ENCODE data around the gene CSNK1A1.

The CSNK1A1 gene

GRCh38 chr5:149497357-149497756, 53.9 kb downstream of the CSNK1A1 start:
- no peak for TF ChIP-seq CTCF (IDR thresholded peaks at IDR 0.05; ENCODE audit: low read depth, low read length)
- Histone ChIP-seq H3K27me3 (ENCODE audit: insufficient read depth, low read depth, severe bottlenecking) (no peaks in the 10 kb centered on the region), H3K4me3 (ENCODE audit: low read depth, low read length) (no peak overlapping the region), H3K27ac (no peak overlapping the region), H3K9me3 (ENCODE audit: severe bottlenecking) (no peaks in the 10 kb centered on the region), H3K36me3 (peaks cover 52% of the 10 kb centered on the region)
- no peak for DNase-seq

DNA sequence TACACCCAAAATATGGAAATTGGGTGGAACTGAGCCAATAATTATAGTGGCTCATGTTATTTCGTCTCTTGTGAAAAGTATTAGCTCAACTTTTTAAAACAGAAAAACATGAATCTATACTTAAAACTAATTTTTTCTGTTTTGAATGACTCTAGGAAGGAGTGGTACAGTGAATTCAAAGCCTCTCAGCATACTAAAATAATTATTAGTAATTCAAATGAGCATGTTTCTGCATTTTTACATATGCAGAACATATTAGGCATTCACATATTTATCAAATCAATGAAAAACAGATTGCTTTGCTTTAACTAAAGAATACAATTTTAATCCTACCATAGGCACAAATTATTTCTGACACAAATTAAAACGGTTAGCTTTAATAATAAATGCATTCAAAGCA, 54.3 kb downstream of the CSNK1A1 start:
- Histone ChIP-seq H3K27me3 (ENCODE audit: insufficient read depth, low read depth, severe bottlenecking) (no peaks in the 10 kb centered on the region), H3K4me3 (ENCODE audit: low read depth, low read length) (no peak overlapping the region), H3K36me3 (peaks cover 52% of the 10 kb centered on the region), H3K27ac (no peak overlapping the region), H3K9me3 (ENCODE audit: severe bottlenecking) (no peaks in the 10 kb centered on the region)
- no peak for TF ChIP-seq CTCF (IDR thresholded peaks at IDR 0.05; ENCODE audit: low read depth, low read length)
- no peak for DNase-seq

DNA sequence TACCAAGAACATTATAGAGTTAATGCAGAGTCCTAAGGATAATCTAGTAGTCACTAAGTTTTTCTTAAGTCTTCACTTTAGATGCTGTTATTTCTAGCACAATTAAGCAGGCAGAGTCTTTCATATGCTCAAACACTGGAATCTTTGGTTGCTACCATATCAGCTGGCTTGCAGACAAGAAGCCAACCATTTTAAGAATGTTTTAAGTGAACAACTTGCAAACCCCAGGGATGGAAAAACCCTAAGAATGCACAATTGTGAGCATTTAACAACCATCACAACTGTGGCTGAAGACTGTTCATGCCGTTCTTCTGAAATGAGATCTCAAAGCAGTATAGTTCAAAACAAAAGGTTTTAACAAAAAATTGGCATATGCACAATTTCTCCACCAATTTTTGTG, 55.1 kb downstream of the CSNK1A1 start:
- H3K27ac ChIP-seq = no peak overlapping the region
- H3K27me3 ChIP-seq (ENCODE audit: insufficient read depth, low read depth, severe bottlenecking) = no peaks in the 10 kb centered on the region
- DNase-seq = no peak
- H3K9me3 ChIP-seq (ENCODE audit: severe bottlenecking) = no peaks in the 10 kb centered on the region
- H3K4me3 ChIP-seq (ENCODE audit: low read depth, low read length) = no peak overlapping the region
- peaks cover 46% of the 10 kb centered on the region for H3K36me3 ChIP-seq
- TF ChIP-seq CTCF (IDR thresholded peaks at IDR 0.05; ENCODE audit: low read depth, low read length) = no peak

DNA sequence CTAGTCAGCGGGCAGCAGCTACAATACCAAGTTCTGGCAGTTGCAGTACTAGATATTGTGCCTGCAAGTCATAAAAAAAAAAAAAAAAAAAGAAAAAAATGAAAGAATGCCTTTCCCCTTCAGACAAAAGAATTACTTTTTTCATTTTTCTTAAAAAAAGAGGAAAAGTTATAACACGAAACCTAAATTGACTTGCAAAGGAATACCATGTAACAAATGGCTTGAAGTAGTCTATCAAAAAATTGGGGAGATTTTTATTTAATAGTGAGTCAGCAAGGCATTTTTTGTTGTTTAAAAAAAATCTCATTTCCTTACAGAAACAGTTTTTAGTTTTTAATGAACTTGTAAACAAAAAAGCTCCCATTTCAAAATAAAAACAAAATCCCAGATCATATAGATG, 55.6 kb downstream of the CSNK1A1 start:
- Histone ChIP-seq H3K9me3 (ENCODE audit: severe bottlenecking) (no peaks in the 10 kb centered on the region), H3K4me3 (ENCODE audit: low read depth, low read length) (no peak overlapping the region), H3K27me3 (ENCODE audit: insufficient read depth, low read depth, severe bottlenecking) (no peaks in the 10 kb centered on the region), H3K27ac (no peak overlapping the region), H3K36me3 (peaks cover 41% of the 10 kb centered on the region)
- no peak for TF ChIP-seq CTCF (IDR thresholded peaks at IDR 0.05; ENCODE audit: low read depth, low read length)
- DNase-seq = no peak

DNA sequence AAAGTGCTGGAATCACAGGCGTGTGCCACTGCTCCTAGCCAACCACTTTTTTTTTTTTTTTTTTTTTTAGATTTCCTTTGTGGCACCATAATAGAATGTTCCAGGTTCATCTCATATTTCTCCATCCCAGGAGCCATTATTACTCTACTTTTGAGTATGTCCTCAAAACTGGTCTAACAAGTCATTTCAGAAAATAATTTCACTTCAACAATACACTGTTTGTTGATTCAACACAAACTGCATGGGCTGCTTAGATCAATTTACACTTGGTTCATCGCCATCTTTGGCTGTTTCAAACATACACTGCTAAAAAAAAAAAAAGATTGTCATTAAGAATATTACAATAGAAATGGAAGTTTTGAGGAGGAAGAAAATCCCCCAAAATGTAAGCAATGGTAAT, 57.9 kb downstream of the CSNK1A1 start:
- no peaks in the 10 kb centered on the region for H3K9me3 ChIP-seq (ENCODE audit: severe bottlenecking)
- H3K36me3 ChIP-seq = peaks cover 31% of the 10 kb centered on the region
- DNase-seq = no peak
- no peaks in the 10 kb centered on the region for H3K27me3 ChIP-seq (ENCODE audit: insufficient read depth, low read depth, severe bottlenecking)
- H3K27ac ChIP-seq = no peak overlapping the region
- H3K4me3 ChIP-seq (ENCODE audit: low read depth, low read length) = no peak overlapping the region
- TF ChIP-seq CTCF (IDR thresholded peaks at IDR 0.05; ENCODE audit: low read depth, low read length) = no peak

DNA sequence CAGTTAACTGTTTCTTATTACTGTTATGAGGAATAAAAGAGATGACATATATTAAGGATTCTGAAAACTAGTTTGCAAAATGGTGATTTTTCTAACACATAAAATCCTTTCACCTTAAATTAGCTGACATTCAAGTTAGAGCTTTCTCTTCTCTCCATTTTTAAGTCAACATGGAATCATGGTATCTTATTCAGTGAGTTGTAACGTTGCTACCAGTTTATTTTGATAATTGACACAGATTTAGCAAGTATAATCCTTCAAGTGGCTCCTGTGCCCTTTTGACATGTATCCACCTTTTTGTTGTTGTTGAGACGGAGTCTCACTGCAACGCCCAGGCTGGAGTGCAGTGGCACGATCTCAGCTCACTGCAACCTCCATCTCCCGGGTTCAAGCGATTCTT, 58.5 kb downstream of the CSNK1A1 start:
- DNase-seq = no peak
- Histone ChIP-seq H3K27me3 (ENCODE audit: insufficient read depth, low read depth, severe bottlenecking) (no peaks in the 10 kb centered on the region), H3K36me3 (peaks cover 25% of the 10 kb centered on the region), H3K4me3 (ENCODE audit: low read depth, low read length) (no peak overlapping the region), H3K9me3 (ENCODE audit: severe bottlenecking) (no peaks in the 10 kb centered on the region), H3K27ac (no peak overlapping the region)
- TF ChIP-seq CTCF (IDR thresholded peaks at IDR 0.05; ENCODE audit: low read depth, low read length) = no peak
